ENCODE data around the gene THADA.

THADA gene

GRCh38 chr2:43215673-43216255 is 380.1 kb downstream of the THADA start:
- no peak for DNase-seq

GRCh38 chr2:43214253-43214652 is 381.6 kb downstream of the THADA start:
- no peak for DNase-seq

- no peak for DNase-seq
Measured at GRCh38 chr2:43212931-43213330, 382.9 kb downstream of the THADA start.

- no peak for DNase-seq
Measured at GRCh38 chr2:43212216-43212835, 383.5 kb downstream of the THADA start.

GRCh38 chr2:43210467-43211303 is 385.2 kb downstream of the THADA start:
- peak; percentile 55 to 58 for DNase-seq

GRCh38 chr2:43210125-43210466 is 385.7 kb downstream of the THADA start:
- DNase-seq: no peak

- DNase-seq: no peak
Measured at GRCh38 chr2:43209204-43209717, 386.6 kb downstream of the THADA start.

- DNase-seq: no peak
Measured at GRCh38 chr2:43207553-43208300, 388.1 kb downstream of the THADA start.

- DNase-seq: no peak
Measured at GRCh38 chr2:43206602-43207001, 389.2 kb downstream of the THADA start.

- DNase-seq: no peak
Measured at GRCh38 chr2:43203373-43203772, 392.5 kb downstream of the THADA start.

- no peak for DNase-seq
Measured at GRCh38 chr2:43202289-43202688, 393.5 kb downstream of the THADA start.

GRCh38 chr2:43201497-43201896 is 394.3 kb downstream of the THADA start:
- no peak for DNase-seq

- no peak for DNase-seq
Measured at GRCh38 chr2:43201016-43201415, 394.8 kb downstream of the THADA start.

- no peak for DNase-seq
Measured at GRCh38 chr2:43199492-43200488, 396.0 kb downstream of the THADA start.

GRCh38 chr2:43198263-43198662 is 397.6 kb downstream of the THADA start:
- no peak for DNase-seq

- no peak for DNase-seq
Measured at GRCh38 chr2:43197588-43197896, 398.3 kb downstream of the THADA start.

- DNase-seq: no peak
Measured at GRCh38 chr2:43196768-43197587, 398.9 kb downstream of the THADA start.

- DNase-seq: no peak
Measured at GRCh38 chr2:43194121-43194869, 401.5 kb downstream of the THADA start.

GRCh38 chr2:43193652-43194120 is 402.2 kb downstream of the THADA start:
- no peak for DNase-seq

Data from activated CD4-positive, alpha-beta T cell treated with anti-CD3 and anti-CD28 coated beads for 4 hours (primary cell).